Activated B cell treated with CpG ODN at 0.5 μM for 24 hours (primary cell): Measurements from ENCODE around the gene DLGAP1. TPM values are rescaled to one million over a fixed set of nuclear protein-coding genes. Genes with fewer than 3 reads are reported as not detected.

Source experiments
- ATAC-seq: fragments of 200-7000 bp; cut with Tn5 transposase; one replicate; pipeline ENCODE4 v1.10.0; 2021; ENCODE audit warnings: low read depth, mild to moderate bottlenecking, moderate library complexity
- CTCF ChIA-PET: fragments of 350-600 bp; sonication (Branson Sonifier 250); formaldehyde crosslinking; loops from one replicate; lab custom pipeline; 2021; ENCODE audit warnings: antibody characterized with exemption; lab: Charles Lee
- POLR2A ChIA-PET: fragments of 350-600 bp; sonication (Branson Sonifier 250); formaldehyde crosslinking; loops from one replicate; lab custom pipeline; 2021; ENCODE audit warnings: antibody characterized with exemption; lab: Charles Lee
- DNase-seq: peaks from one replicate; pipeline ENCODE4 v3.0.0; 2022
- H3K27ac Mint-ChIP-seq: one replicate; pipeline ENCODE4 v1.8.0; 2020; ENCODE audit warnings: mixed read lengths
- H3K27me3 Mint-ChIP-seq: one replicate; pipeline ENCODE4 v1.8.0; 2021; ENCODE audit warnings: mixed read lengths
- H3K36me3 Mint-ChIP-seq: one replicate; pipeline ENCODE4 v1.8.0; 2021; ENCODE audit warnings: low read depth, mixed read lengths
- H3K4me1 Mint-ChIP-seq: one replicate; pipeline ENCODE4 v1.8.0; 2021; ENCODE audit warnings: mixed read lengths
- H3K4me3 Mint-ChIP-seq: one replicate; pipeline ENCODE4 v1.8.0; 2020; ENCODE audit warnings: mild to moderate bottlenecking, mixed read lengths
- H3K9me3 Mint-ChIP-seq: one replicate; pipeline ENCODE4 v1.8.0; 2020; ENCODE audit warnings: mixed read lengths
- CTCF ChIP-seq: fragments of 200-600 bp; IDR thresholded peaks from one replicate; pipeline ENCODE4 v1.8.0; 2022; ENCODE audit warnings: antibody characterized with exemption, mild to moderate bottlenecking
- intact Hi-C: fragments of 100-400 bp; cut with micrococcal nuclease; formaldehyde crosslinking; loops from one replicate; pipeline ENCODE4 v1.15.1; 2024
- total RNA-seq: library from RNA; stranded (reverse); gene quantifications from 2 replicates; pipeline ENCODE4 v1.2.3, GENCODE V29; 2022

Gene DLGAP1
- total RNA-seq, 1 donor from 2014 or later: 0.18 TPM

DNA sequence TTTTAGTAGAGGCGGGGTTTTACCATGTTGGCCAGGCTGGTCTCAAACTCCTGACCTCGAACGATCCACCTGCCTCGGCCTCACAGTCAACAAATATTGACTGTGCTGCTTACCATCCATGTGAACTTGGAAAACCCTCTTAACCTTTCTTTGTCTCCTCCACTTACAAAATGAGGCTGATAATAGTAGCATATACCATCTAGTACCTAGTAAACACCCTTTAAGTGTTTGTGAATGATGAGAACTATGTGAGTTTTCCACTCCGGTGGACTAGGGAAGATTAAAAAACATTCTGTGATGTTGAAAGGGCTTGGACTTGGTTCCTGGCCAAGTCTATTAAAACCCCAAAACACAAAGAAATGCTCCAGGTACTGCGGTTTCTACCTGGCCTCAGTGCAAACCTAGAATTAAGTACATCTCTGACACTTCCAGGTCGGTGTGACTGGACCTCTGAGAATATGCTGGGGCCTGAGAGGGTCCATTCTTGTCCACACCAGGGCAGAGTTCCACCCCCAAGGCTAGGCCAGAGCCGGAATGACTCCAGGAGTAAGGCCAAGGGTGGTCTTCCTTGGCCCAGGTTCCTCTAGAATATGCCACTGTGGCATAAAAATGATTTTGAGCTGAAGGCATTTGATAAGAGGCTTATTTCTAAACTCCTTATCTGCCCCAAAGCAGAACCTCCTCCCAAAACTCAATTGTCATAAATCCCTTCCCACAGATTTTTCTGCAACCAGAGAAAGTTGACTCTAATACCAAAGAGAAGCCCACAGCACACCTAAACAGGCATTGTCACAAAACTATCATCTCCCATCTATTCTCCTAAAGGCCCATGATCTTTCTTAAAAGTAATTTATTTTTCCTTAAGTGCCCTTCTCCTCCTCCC is 787.6 kb downstream of the DLGAP1 start:
- ChIA-PET CTCF (interaction anchor here (0.7 to 8.7 kb wide), 20 partner anchors 8 to 673 kb away, joined by 3 to 239 read pairs (median 10); partner anchors contain the start of gene MYL12A), POLR2A (interaction anchor here (0.7 to 5.1 kb wide), 12 partner anchors 62 to 420 kb away, joined by 3 to 52 read pairs (median 5); partner anchors contain the start of genes MYL12A and TGIF1)
- no peak overlapping the region for H3K4me3 Mint-ChIP-seq
- H3K36me3 Mint-ChIP-seq: no peaks in the 10 kb centered on the region
- peaks cover 17% of the 10 kb centered on the region for H3K4me1 Mint-ChIP-seq
- ATAC-seq: no peak
- no peaks in the 10 kb centered on the region for H3K9me3 Mint-ChIP-seq
- TF ChIP-seq CTCF: no peak
- intact Hi-C loops: loop anchor here (2.0 kb wide), 2 partner anchors 539 to 673 kb away; no protein-coding TSS in a partner anchor
- no peak for DNase-seq
- H3K27ac Mint-ChIP-seq: no peak overlapping the region
- no peaks in the 10 kb centered on the region for H3K27me3 Mint-ChIP-seq

- ChIA-PET CTCF (interaction anchor here (0.7 to 8.7 kb wide), 51 partner anchors 9 to 696 kb away, joined by 3 to 239 read pairs (median 5); partner anchors contain the start of gene MYL12A), POLR2A (interaction anchor here (0.7 to 5.1 kb wide), 19 partner anchors 61 to 419 kb away, joined by 3 to 52 read pairs (median 4); partner anchors contain the start of genes MYL12A and TGIF1)
- intact Hi-C loops: loop anchor here (1.0 to 2.0 kb wide), 9 partner anchors 72 to 734 kb away; no protein-coding TSS in a partner anchor
- no peak for DNase-seq
- no peak for TF ChIP-seq CTCF
- ATAC-seq: no peak
- no peak overlapping the region for H3K4me3 Mint-ChIP-seq
- no peaks in the 10 kb centered on the region for H3K9me3 Mint-ChIP-seq
- no peak overlapping the region for H3K27ac Mint-ChIP-seq
- peaks cover 17% of the 10 kb centered on the region for H3K4me1 Mint-ChIP-seq
- no peaks in the 10 kb centered on the region for H3K27me3 Mint-ChIP-seq
- H3K36me3 Mint-ChIP-seq: no peaks in the 10 kb centered on the region
Measured at GRCh38 chr18:3666526-3667254, 788.4 kb downstream of the DLGAP1 start.

- CTCF ChIA-PET: interaction anchor here (0.7 to 8.7 kb wide), 54 partner anchors 10 to 695 kb away, joined by 3 to 239 read pairs (median 5); partner anchors contain the start of gene MYL12A
- Mint-ChIP-seq H3K36me3 (no peaks in the 10 kb centered on the region), H3K27me3 (no peaks in the 10 kb centered on the region), H3K4me3 (no peak overlapping the region), H3K27ac (no peak overlapping the region), H3K4me1 (peaks cover 21% of the 10 kb centered on the region), H3K9me3 (no peaks in the 10 kb centered on the region)
- TF ChIP-seq CTCF: peak; percentile 83
- POLR2A ChIA-PET: interaction anchor here (0.7 to 5.1 kb wide), 21 partner anchors 58 to 418 kb away, joined by 3 to 52 read pairs (median 4); partner anchors contain the start of genes MYL12A and TGIF1
- peak; percentile 84 for ATAC-seq
- intact Hi-C loops: loop anchor here (1.0 to 2.0 kb wide), 9 partner anchors 72 to 734 kb away; no protein-coding TSS in a partner anchor
- DNase-seq: peak; percentile 51
Measured at GRCh38 chr18:3665780-3666525, 789.2 kb downstream of the DLGAP1 start.

GRCh38 chr18:3665204-3665603 is 789.9 kb downstream of the DLGAP1 start:
- intact Hi-C loops: no loop called here
- CTCF ChIA-PET: interaction anchor here (1.2 to 8.7 kb wide), 22 partner anchors 10 to 680 kb away, joined by 3 to 239 read pairs (median 13); partner anchors contain the start of gene MYL12A

More at GRCh38 chr18:3665204-3665603, 789.9 kb downstream of the DLGAP1 start:
- ATAC-seq (no peak), DNase-seq (no peak)
- Mint-ChIP-seq H3K27me3 (no peaks in the 10 kb centered on the region), H3K36me3 (no peaks in the 10 kb centered on the region), H3K4me1 (peaks cover 28% of the 10 kb centered on the region), H3K27ac (no peak overlapping the region), H3K4me3 (no peak overlapping the region), H3K9me3 (no peaks in the 10 kb centered on the region)
- POLR2A ChIA-PET: interaction anchor here (0.6 to 5.1 kb wide), 14 partner anchors 57 to 420 kb away, joined by 3 to 52 read pairs (median 8); partner anchors contain the start of genes MYL12B and TGIF1
- TF ChIP-seq CTCF: no peak
